NCI-H146 (cell line): ENCODE measurements around the gene FGL2.
"Not testable (repeated sequence)": the region's sequence is repeated elsewhere in the genome, so short reads cannot be mapped to it uniquely, and the experiment has no call there.

Source experiments
- DNase-seq: peaks from one replicate; lab custom pipeline; 2025; lab: John Stamatoyannopoulos, UW

FGL2 gene

DNA sequence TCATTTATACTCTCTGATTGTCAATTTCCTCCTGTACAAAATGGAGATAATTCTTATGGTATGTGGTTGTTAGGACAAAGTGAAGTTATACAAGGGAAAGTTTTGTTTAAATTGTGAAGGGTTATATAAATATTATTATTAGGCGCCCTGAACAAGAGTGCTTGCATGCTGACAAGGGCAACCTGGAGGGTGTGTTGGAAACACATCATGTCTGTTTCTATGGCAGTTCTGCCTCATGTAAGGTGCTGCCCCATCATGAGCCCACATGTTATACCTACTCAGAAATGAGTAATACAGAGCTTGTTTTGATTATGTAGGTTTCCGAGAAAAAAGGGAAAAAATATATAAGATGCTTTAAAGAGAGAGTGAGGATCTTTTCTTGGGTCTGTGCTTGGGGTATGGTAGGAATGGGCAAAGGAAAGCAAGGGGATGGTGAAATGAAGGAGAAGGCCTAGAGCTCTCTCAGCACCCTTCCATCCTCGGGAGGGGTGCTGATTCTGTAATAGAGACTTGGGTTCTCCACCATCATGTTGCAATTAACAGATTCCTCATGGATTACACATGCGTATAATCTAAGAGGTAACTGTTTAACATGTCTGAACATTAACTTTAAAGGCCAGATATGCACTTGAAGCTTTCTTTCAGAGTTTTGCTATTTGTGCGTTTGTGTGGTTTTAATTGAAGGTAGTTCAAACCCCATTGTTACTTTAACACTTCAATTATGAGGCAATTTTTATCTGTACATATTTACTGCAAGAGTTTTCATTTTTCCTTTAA, 43.8 kb downstream of the FGL2 start:
- DNase-seq = not testable (repeated sequence)

DNA sequence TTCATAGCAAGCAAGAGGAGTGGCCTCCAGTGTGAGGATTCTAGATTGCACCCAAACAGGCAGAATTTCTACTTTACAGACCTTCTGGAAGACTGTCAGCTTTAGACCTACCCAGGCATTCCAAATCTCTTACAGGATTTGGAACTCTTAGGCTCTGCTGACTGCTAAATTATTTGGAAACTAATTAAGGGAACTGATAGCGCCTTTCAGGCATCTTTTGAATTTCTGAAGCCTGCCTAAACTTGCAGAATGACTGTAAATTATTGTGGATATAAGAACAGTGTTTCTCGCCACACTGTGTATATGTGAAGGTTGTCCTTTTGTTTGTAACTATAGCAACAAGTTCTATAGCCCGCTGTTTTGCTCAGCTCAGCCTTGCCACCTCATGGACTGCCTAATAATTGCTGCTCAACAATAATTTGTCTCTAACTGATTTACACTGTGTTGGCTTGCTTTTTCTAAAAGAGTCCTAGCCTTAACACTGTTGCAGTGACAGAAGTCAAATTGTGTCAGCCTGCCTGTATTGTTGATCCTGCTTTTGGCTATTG, 44.6 kb downstream of the FGL2 start:
- not testable (repeated sequence) for DNase-seq

DNA sequence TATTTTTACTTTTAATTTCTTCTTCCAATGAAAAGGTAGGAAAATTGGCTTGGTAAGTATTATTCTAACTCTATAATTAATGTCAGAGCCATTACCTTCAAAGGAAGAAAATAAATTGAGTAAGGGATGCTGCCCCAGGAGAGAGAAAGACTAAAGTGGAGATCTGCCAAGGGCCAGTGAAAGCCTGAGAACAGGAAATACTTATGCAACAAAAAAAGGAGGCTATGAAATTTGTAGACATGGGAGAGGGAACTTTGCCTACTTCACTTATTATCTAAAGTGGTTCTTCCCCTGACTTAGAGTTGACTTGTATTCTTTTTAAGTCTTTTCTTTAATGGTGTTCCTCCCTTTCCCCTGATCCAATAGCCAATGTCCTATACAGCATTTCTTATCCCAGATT, 47.4 kb downstream of the FGL2 start:
- not testable (repeated sequence) for DNase-seq
